Suppressor macrophage treated with lipopolysaccharide for 4 hours (primary cell): ENCODE results near the gene ZNF185.
"Not testable (repeated sequence)": the region's sequence is repeated elsewhere in the genome, so short reads cannot be mapped to it uniquely, and the experiment has no call there.

Experiments used
- DNase-seq: peaks from one replicate; pipeline ENCODE4 v3.0.0-alpha.2; 2020

ZNF185 gene

DNA sequence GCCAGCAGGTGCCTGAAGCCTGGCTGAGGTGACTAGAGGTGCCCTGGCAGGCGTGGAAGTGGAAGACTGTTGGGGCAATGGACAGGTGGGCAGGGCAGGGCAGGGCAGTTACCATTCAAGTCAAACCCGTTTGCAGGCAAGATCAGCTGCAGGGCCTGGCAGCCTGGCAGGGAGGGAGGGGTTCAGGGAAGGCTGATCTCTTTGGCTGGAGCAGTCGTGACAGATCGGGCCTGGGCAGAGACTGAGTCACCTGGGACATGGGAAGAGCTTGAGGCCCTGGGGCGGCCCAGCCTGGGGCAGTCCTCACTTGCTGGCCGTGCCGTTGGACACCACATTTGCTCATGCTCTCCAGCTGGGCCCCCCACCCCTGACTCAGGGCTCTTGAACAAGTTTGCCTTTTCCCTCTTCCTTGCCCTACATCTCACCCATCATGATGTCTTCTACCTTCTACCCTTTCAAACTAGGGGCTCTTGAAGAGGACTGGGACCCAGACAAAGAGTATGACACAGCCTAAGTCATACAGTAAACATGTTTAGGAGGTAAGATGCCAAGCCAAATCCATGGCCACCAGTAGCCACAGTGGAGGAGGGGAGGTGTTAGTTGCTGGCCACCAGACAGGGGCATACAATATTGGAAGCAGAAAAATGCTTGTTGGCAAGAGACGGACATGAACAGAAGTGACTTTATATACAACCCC, 2.0 kb upstream of the ZNF185 start:
- no peak for DNase-seq

DNA sequence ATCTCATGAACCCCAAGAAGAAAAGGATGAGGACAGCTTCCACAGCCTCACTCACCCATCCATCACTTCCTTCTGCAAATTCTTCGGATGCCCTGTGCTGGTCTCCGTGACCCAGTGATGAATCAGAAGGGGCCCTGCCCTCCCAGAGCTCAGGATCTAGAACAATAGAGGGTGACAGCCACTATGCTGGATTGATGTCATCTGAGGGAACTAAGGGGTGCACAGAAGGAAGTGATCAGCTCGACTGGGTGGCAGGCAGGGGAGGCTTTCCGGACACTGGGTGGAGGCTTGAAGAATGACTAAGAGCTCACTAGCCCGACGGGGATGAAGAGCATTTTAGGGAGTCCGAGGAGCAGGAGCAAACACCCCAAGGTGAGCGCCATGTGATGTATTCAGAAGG, 1.4 kb upstream of the ZNF185 start:
- DNase-seq, result peak; percentile 38

DNA sequence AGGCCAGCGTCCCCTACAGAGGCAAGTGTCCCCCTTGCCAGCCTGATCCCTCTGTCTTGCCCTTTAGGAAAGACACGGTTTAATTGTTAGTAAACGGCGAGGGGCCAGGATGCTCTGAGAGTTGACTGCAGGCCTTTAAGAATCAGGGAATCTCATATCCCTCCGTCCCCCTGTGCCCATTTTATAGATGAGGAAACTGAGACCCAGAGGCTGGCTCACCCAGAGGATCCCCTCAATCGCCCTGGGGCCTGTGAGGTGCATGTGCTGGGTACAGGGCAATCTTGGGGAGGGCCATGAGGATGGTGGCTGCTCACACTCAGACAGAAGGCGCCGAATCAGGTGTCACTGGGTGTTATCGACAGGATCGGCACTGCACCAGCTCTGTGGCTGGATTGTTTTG, 575 bp downstream of the ZNF185 start:
- DNase-seq, result no peak

DNA sequence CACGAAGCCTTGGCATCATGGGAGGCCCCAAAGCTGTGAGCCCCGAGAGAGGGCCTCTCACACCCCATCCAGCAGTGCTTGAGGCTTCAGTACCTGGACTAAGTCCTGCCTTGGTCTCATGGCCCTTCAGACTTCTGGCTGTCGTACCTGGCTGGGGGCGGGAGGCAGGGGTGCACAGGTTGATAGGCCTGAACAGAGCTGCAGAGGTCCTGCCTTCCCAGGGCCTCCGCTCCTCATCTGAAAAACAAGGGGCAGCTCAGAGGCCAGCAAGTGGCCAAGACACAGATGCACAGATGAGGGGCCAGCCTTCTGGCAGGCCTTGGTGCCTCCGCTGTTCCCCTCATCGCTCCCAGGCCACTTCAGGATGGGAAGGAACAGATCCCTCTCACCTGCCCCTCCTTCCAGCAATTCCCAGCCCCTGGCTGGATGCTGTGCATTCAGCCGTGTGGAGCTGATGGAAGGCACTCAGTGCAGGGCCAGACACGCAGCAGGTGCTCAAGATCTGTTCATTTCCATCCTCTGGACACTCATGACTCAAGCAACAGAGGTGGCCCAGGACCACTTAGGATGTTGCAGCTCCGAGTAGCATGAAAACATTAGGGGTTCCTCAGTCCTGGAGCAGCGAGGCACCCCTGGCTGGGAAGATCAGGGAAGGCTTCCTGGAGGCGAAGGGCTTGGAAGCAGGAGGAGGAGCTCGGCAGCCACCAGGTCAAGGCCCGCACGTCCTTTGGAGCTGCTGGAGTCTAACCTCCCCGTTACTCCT, 1.4 kb downstream of the ZNF185 start:
- DNase-seq, result no peak

DNA sequence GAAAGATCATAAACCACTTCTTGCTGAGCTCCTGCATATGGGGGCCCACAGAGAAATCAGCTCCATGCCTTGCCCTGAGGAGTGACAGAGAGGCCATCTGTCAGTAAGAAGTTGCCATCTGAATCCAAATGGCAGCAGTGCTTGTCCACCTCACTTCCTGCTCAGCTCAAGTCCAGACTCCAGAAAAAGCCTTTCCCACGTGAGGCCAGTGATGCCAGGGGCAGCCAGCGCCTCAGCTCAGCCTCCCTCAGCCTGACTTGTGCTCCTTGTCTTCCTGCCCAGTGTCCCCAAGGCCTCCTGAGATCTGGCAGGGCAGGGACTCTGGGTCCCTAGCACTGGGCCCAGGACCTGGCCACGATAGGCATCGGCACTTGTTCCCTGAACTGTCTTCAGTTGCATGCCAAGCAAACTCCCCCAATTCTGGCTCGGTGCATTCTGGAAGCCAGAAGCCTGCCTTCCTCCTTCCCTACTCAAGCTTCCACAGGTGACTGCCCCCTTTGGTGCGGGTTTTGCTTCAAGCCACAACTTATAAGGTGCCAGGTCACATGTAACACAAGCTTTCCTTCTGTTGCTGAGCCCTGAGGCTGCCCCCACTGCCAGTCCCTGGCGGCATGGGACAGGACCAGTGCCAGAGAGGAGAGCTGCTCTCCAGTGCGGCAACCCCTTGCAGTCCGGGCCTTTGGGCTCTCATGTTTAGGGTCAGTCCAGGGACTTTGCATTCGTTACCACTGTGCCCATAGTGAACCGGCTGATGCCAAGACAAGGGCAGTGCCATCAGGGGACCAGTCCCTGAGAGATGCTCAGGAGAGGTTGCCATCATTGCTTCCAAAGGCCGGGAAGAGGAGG, 2.2 kb downstream of the ZNF185 start:
- no peak for DNase-seq

DNA sequence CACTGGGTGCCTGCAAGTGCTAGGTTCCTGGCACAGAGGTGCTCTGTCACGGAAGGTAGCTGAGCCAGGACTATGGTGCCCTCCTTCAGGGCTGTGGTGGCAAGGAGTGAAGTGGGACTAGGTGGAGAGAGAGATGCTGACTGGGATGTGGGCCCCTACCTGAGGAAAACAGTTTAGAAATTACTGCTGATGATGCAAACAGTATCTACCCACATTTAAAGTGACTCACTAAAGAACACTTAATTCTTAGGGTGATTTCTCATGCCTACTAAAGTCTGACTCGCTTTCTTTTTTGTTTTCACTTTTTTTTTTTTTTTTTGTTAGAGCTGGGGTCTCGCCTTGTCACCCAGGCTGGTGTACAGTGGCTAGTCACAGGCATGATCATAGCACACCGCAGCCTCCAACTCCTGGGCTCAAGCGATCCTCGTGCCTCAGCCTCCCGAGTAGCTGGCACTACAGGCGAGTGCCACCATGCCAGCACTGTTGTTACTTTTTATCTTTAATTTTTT, 3.1 kb downstream of the ZNF185 start:
- no peak for DNase-seq

DNA sequence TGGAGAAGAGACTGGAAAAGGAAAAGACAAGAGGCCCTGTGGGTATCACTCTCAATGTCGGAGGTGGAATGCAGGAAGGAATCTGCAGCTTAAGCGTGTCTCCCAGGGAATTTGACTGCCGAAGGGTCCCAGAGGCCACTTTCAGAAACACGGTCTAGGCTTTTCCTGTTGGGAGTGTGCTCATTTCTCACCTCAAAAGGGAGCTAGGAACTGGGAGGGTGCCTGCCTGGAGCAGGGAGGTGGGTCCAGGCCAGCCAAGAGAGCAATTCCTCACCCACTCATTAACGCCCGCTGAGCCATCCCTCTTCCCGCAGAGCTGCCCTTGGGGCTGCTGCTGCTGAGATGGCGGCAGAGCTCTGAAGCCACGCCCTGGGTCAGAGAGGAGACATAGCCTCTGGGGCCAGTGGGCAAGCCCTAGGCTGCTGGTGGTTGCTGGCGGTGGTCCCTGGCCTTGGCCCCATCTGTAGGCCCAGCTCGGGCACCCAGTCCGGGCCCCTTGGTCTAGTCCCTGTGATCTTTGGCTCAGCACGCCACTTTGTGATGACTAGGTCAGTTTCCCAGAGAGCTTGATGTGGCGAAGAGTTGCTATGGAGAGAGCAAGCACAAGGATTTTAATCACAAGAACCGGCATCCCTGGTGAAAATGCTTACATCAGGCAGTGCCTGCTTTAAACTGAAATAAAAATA, 4.1 kb downstream of the ZNF185 start:
- no peak for DNase-seq

DNA sequence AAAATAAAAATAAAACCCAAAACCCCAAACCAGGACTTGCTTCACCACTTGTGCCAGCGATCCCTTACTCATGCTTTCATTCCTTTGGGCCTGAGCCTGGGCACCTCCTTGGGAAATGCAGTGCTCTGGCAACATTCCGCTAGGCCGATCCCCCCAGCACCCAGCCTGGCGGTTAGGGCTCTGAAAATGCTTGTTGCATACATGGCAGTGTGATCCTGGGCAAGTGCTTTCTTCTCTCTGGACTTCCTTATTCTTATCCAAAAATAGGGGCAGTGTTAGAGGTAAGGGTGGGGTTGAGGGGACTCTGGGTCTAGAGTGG, 4.6 kb downstream of the ZNF185 start:
- DNase-seq, result no peak

DNA sequence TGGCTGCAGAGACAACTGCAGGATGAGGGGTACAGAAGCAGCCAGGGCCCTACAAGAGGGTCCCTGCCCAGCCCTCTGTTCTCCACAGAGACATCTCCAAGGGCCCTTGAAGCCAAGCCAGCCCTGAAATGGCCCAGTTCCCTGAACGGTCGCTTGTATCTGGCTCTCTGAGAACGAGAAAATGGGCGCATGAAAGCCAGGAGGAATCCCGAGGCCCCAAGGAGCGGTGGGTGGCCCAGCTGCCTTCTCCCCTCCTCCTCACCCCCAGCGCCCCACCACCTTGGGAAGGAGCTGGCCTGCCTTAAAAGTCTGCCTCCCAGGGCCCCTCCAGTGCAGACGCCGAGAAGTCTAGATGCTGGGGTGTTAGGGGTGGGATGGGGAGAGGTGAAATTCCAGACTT, 5.7 kb downstream of the ZNF185 start:
- no peak for DNase-seq

DNA sequence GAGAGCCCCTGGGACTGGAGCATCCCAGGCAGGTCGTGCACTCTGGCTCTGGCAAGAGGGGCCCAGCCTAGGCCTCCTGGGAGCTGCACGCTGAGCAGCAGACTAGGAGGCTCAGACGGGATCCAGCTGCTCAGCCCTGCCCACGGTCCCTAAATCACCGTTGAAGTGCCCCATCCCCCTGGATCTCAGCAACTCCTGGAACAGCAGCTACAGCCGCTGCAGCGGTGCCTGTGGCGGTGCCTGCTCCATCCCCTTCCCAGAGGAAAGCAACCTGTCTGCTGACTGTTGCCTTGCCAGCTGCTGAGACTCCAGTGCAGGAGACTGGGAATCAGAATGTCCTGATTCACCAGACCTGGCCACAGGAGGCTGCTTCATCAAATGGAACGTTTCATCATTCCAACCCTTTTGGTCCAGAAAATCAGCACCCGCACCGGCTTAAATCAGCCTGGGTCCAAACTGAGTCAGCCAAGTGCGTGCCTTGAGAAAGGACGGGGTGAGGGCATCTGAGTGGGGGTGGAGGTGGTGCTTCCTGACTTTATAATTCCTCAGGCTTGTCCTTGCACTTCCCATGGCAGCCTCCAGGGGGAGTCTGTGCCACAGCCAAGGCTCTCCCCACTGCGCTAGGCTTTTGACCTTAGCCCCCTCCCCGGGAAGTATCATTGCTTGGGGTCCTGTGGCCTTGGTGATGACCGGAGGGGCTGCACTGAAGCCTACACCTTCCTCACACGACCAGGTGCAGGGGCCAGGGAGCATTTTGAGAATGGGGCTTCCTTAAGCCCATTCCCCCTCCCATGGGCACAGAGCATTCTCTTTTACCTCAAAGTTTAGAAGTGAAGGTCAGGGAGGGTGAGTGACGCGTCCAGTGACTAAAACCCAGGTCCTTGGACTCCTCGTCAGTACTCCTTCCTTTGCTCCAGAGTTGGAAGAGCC, 6.5 kb downstream of the ZNF185 start:
- peak; percentile 60 for DNase-seq

DNA sequence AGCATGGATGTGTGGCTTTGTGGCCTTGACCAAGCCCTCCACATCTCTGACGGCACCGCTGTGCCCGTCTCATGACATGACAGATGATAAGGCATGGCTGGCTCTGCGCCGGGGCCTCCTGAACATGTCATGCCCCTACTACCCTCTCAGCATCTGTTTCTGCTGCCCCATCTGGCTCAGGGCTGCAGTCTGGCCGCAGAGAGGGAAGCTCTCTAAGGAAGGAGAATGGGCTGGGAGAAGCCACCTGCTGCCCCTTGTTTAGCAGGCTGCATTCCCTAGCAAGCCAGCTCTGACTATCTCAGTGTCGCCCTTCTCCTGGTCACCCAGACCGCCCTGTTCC, 7.2 kb downstream of the ZNF185 start:
- DNase-seq, result no peak

DNA sequence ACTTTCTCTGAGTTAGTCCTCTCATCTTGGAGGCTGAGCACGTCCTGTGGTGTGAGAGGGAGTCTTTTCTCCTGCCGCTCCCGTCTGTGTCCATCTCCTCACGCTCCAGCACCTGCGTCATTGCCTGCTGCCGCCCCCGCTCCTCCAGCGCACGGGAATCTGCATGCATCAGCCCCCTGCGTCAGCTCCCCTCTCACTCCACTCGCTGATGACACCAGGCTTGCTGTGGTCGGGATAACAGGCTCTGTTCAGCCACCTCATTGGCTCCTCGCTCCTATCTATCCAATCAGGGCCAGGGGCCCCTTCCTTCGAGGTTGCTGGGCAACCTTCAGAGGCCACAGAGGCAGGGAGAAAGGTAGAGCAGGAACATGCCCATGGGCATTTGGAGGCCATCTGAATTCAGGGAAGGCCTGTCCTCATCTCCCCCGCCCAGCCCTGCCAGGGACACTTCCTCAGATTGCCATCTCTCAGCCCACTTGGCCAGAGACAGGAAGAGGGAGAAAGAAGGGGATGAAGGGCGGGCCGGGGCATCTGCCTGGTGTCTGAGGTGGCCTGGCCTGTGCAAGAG, 9.3 kb downstream of the ZNF185 start:
- DNase-seq, result peak; percentile 49

DNA sequence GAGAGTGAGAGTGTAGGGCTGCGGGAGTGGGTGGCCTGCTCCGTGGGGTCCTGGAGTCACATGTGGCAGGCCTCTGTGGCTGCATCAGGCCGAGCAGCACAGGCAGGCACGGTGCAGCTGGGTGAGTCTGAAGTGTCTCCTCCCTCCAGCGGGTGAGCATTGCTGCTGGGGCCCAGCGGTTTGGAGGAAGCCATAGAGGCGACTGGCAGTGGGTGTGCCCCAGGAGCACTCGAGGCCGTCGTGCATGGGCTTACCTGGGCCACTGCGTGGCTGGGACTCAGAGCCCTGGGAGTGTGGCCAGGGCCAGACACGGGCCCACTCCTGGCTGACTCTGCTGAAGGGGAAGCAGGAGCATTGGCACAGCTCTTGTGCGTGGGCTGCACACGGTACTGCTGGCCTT, 10.6 kb downstream of the ZNF185 start:
- no peak for DNase-seq

DNA sequence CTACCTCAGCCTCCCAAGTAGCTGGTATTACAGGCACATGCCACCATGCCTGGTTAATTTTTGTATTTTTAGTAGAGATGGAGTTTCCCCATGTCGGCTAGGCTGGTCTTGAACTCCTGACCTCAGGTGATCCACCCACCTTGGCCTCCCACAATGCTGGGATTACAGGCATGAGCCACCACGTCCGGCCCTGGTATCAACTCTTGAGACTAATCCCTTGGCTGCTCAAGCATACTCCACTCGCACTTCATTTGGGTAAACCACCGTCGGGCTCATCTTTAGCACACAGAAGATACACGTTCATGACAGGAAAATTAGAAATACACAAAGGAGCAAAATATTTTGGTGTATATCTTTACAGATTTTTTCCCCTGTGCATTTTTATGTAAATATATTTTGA, 12.2 kb downstream of the ZNF185 start:
- DNase-seq, result not testable (repeated sequence)

DNA sequence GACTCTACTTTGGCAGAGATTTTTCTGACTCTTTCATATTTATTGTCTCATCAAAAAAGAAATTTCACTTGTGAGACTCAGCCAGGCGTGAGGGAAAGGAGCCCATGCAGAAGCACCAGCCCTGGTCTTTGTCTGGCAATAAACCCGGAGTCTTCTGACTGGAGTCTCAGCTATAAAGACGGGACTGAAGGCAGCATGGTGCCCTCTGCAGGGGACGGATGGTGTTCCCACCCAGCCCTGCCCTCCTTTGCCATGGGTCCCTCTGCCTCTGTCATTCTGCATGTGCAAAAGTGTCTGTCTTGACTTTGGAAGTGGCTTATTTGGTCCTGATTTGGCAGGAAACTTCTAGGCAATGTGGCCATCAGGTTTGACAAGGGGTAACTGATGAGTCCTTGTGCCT, 14.2 kb downstream of the ZNF185 start:
- no peak for DNase-seq

DNA sequence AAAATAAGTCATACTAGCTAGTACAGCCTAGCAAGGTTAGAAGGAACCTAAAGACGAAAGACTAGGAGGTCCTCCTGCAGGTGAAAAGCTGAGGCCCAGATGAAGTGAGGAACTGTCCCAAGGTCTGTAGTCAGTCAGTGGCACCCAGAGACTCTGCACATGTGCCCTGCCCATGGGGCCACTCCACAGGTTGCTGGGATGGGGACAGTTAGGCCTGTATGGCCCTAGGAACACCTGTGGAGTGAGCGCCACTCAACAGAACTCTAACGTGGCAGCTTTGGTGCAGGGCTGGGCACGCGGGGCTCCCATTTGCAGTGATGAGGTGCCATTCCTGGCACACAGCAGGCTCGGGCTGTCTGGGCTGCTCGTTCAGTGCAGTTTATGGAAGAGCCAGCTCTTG, 14.8 kb downstream of the ZNF185 start:
- no peak for DNase-seq

DNA sequence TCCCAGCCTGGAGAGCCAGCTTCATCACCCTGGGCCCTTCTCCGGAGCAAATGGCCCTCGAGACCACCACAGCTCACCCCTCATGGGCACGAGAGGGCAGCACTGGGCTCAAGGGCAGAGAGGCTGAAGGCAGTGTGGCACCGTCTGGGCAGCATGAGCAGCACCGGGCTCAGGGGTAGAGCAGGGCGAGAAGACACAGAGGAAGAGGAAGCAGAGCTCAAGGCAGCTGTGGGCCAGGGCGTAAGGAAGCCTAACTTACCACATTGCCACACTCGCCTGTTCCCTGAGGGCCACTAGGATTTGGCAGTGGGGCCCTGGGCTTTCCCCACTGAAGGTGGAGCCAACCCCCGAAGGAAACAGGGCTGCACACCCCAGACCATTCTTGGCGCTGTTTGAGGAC, 15.5 kb downstream of the ZNF185 start:
- DNase-seq, result peak; percentile 36

DNA sequence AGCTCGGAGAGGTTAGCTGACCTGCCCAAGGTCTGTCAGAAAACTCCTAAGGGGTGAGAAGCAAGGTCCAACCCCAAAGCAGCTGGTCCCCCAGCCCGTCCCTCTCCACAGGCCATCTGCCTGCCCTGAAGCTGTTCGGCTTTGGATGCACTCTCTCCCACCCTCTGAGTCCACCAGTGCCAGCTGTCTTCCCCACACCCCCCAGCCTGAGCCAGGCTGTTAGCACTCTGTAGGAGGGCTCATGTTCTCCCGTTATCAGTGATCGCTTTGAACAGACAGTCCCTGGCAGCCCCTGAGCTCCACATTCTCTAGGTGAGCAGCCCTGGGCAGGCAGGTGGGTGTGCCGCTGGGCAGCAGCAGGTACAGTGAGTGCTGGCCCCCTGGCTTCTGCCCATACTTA, 16.0 kb downstream of the ZNF185 start:
- DNase-seq, result no peak

DNA sequence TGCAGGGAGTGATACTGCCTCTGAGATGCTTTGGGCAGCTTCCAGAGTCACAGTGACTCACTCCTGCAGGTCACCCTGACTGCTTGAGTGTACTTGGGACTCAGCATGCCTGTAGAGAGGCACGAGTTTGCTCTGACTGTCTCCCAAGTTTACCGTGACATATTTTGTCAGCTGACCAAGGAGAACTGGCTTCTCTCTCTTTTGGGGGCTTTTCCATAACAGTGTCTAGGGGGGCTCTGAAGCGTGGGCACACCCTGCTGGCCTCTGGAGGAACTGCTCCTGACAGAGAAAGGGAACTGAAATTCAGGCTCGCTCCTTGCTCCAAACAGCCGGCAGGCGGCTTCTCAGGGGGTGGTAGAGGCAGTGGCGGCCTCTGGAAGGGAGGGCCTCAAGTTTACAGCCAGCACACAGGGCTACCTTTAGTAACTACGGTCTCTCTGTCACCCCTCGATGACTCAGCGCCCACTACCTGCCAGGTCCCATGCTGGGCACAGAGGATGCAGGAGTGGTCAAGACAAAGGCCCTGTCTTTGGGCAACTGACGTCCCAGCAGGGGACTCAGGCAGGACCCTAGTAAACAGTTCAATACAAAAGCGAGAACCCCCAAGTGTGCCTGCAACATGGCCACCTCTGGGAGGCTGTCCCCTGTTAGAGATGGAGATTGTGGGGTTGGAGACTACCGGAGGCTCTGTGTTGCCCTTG, 17.8 kb downstream of the ZNF185 start:
- peak; percentile 56 for DNase-seq

DNA sequence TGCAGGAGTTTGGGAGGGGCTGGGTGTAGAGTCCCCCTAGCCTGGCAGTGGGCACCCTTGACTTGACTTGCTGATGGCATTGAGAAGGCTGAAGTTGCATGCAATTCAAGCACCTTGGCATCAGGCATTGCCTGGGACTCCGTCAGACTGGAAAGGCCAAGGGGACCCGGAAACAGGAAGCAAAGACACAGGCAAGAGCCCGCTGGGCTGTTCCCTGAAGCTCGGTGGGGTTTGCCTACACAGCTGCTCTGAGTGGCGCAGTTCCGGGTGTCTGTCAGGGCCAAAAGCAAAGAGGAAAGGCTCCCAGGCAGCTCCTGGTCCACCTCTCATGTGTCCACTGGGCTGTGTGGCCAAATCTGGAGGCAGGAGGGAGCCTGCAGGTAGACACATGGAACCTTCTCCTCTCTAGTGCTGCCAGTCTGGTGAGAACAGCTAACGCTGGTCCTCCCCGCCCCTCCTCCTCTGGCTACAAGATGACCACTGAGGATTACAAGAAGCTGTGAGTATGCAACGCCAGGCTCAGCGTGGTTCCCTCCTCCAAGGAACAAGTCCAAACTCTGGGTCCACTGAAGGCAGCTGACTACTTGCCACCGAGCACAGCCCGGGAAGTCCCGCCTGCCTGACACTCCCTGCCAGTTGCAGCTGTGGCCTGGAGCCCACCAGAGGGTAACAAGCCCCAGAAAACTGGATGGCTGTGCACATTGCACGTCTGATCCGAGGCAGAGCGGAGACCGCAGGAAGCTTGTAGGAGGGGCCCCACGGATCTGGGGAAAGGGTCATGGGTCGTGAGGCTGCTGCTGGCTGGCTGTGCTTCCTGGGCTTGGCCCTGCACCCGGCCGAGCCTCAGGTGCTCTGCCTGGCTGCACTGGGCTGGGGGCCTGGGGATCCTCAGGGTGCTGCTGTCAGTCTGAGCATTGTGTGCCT, 20.1 kb downstream of the ZNF185 start:
- peak; percentile 27 for DNase-seq
